OCI-LY1 (cell line): ENCODE data around the gene MYL6B.

ENCODE experiments used
- CTCF ChIP-seq: fragments of 200-600 bp; sonication (generic), shearing (Covaris generic); IDR thresholded peaks from 2 replicates; pipeline ENCODE4 v1.5.1; 2017; ENCODE audit warnings: mild to moderate bottlenecking, antibody characterized with exemption, low read length, moderate library complexity, mixed read lengths
- EZH2 ChIP-seq: fragments of 200-600 bp; sonication (generic), shearing (Covaris generic); IDR thresholded peaks from 2 replicates; pipeline ENCODE4 v1.8.0; 2017; ENCODE audit warnings: borderline replicate concordance, mixed run types, mild to moderate bottlenecking, antibody characterized with exemption, low read length, moderate library complexity, mixed read lengths

- no peak for TF ChIP-seq CTCF
- no peak for TF ChIP-seq EZH2
These were observed 46.8 kb upstream of the MYL6B start for GRCh38 chr12:56105609-56105902.
